Mesendoderm (in vitro differentiated cells): ENCODE measurements around the gene SFI1.

Experiments
- DNase-seq: peaks from one replicate; pipeline ENCODE4 v3.0.0; 2013
- H2AK5ac ChIP-seq: 2 replicates; pipeline ENCODE4 v1.6.1; 2013; ENCODE audit warnings: low read length, inconsistent platforms
- H2BK120ac ChIP-seq: 2 replicates; pipeline ENCODE4 v1.6.1; 2013; ENCODE audit warnings: low read depth, mild to moderate bottlenecking, low read length, moderate library complexity, mixed read lengths
- H2BK15ac ChIP-seq: replicated peaks from 2 replicates; pipeline ENCODE4 v1.6.1; 2013; ENCODE audit warnings: low read depth, mild to moderate bottlenecking, moderate library complexity
- H2BK5ac ChIP-seq: 2 replicates; pipeline ENCODE4 v1.6.1; 2013; ENCODE audit warnings: low read length, inconsistent platforms
- H3K18ac ChIP-seq: 2 replicates; pipeline ENCODE4 v1.6.1; 2013; ENCODE audit warnings: mild to moderate bottlenecking, low read length, mixed read lengths
- H3K23ac ChIP-seq: one replicate; pipeline ENCODE4 v1.6.1; 2013; ENCODE audit warnings: low read length
- H3K27ac ChIP-seq: 2 replicates; pipeline ENCODE4 v1.5.1; 2013; ENCODE audit warnings: low read depth, mild to moderate bottlenecking, inconsistent platforms, low read length, moderate library complexity
- H3K27me3 ChIP-seq: 2 replicates; pipeline ENCODE4 v1.6.1; 2013; ENCODE audit warnings: low read length, control low read depth, mild to moderate bottlenecking, inconsistent platforms; ENCODE audit not compliant: insufficient read depth, poor library complexity
- H3K36me3 ChIP-seq: 2 replicates; pipeline ENCODE4 v1.6.1; 2013; ENCODE audit warnings: low read length, inconsistent platforms; ENCODE audit not compliant: control insufficient read depth, insufficient read depth
- H3K4ac ChIP-seq: one replicate; pipeline ENCODE4 v1.6.1; 2013; ENCODE audit warnings: low read depth, mild to moderate bottlenecking, low read length, moderate library complexity
- H3K4me1 ChIP-seq: 2 replicates; pipeline ENCODE4 v1.6.1; 2013; ENCODE audit warnings: low read depth, low read length, inconsistent platforms; ENCODE audit not compliant: control insufficient read depth
- H3K4me2 ChIP-seq: 2 replicates; pipeline ENCODE4 v1.6.1; 2013; ENCODE audit warnings: low read length
- H3K4me3 ChIP-seq: 2 replicates; pipeline ENCODE4 v1.5.1; 2013; ENCODE audit warnings: mild to moderate bottlenecking, low read length
- H3K56ac ChIP-seq: one replicate; pipeline ENCODE4 v1.6.1; 2013; ENCODE audit warnings: low read length
- H3K79me1 ChIP-seq: 2 replicates; pipeline ENCODE4 v1.6.1; 2013; ENCODE audit warnings: low read length, inconsistent platforms
- H3K79me2 ChIP-seq: 2 replicates; pipeline ENCODE4 v1.6.1; 2013; ENCODE audit warnings: mild to moderate bottlenecking, low read length; ENCODE audit not compliant: control insufficient read depth, insufficient read depth
- H3K9ac ChIP-seq: 2 replicates; pipeline ENCODE4 v1.6.1; 2013; ENCODE audit warnings: low read length, inconsistent platforms
- H4K5ac ChIP-seq: one replicate; pipeline ENCODE4 v1.6.1; 2013; ENCODE audit warnings: low read length
- H4K8ac ChIP-seq: one replicate; pipeline ENCODE4 v1.6.1; 2013; ENCODE audit warnings: low read depth, mild to moderate bottlenecking, control low read depth, low read length, moderate library complexity
- WGBS: extraction: QIAGEN DNeasy Blood & Tissue Kit; methylation state at CpG from one replicate; pipeline ENCODE4 v1.1.7; 2013; ENCODE audit warnings: low lambda C conversion rate, missing lambda C conversion rate; ENCODE audit not compliant: insufficient coverage; ENCODE audit errors: extremely low coverage; 5-methylcytosine and 5-hydroxymethylcytosine counted together

SFI1 gene

DNA sequence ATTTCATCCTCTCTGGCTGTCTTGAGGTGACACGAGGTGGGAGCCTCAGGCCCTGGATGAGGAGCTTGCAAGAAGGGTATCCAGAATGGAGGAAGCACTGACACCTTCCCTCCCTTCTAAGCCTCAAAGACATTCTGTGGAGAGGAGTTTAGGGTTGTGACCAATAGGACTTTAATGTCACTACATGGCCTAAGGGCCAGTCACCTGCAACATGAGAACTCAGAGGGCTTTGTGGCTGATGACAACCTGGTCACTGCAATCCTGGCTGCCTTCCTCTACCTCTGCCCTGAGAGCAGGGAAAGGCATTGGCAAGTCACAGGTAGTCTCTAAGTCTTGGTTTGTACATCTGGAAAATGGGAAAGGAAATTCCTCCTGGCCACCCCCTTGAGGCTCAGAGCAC lies 132.0 kb downstream of the SFI1 start:
- Histone ChIP-seq H2BK5ac (no peak overlapping the region), H3K36me3 (peaks cover 2% of the 10 kb centered on the region), H3K4me1 (peaks cover 4% of the 10 kb centered on the region), H2AK5ac (no peak overlapping the region), H3K56ac (no peak overlapping the region), H2BK15ac (no peak overlapping the region), H4K8ac (no peak overlapping the region), H2BK120ac (no peak overlapping the region), H3K23ac (no peak overlapping the region), H3K27me3 (no peaks in the 10 kb centered on the region), H3K79me2 (peaks cover 47% of the 10 kb centered on the region), H3K18ac (no peak overlapping the region), H3K4ac (no peak overlapping the region), H3K79me1 (peaks cover 42% of the 10 kb centered on the region), H3K27ac (no peak overlapping the region), H3K4me3 (no peak overlapping the region), H3K9ac (no peak overlapping the region), H4K5ac (no peak overlapping the region), H3K4me2 (no peak overlapping the region)
- DNase-seq: no peak
- WGBS: no CpG with 5 or more reads among the region's 1 CpG

DNA sequence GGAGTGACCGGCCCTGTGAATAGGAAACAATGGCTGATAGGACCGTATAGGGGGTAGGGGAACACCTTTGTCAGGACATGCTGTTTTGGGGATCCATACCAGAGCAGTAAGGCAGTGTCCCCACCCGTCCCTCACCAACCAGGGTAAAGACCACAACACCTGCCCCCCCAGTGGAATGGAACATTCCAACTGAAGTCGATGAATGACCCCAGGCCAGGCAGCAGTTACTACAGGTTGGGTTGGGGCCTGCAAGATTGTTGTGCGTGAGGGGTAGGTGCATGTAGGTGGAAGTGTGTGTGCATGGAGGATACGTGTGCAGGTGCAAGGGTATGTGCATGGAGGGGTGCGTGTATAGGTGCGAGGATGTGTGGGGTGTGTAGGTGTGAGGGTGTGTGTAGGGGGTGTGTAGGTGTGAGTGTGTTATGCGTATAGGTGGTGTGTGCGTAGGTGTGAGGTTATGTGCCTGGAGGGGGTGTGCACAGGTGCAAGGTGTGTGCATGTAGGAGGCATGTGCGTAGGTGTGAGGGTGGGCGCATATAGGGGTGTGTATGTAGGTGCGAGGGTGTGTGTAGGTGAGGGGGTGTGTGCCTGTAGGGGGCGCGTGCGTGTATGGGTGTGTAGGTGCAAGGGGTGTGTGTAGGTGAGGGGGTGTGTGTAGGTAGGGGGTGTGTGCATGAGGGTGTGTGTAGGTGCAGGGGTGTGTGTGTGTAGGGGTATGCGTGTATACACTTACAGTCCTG lies 132.8 kb downstream of the SFI1 start:
- Histone ChIP-seq H3K79me1 (peaks cover 41% of the 10 kb centered on the region), H3K27ac (no peak overlapping the region), H3K4me1 (peaks cover 4% of the 10 kb centered on the region), H3K18ac (no peak overlapping the region), H3K56ac (peak overlapping the region; percentile 89), H2AK5ac (no peak overlapping the region), H4K5ac (no peak overlapping the region), H3K9ac (no peak overlapping the region), H3K23ac (no peak overlapping the region), H2BK5ac (no peak overlapping the region), H3K36me3 (peaks cover 2% of the 10 kb centered on the region), H3K4me2 (no peak overlapping the region), H3K79me2 (peaks cover 43% of the 10 kb centered on the region), H2BK120ac (no peak overlapping the region), H3K4me3 (no peak overlapping the region), H3K27me3 (no peaks in the 10 kb centered on the region), H2BK15ac (no peak overlapping the region), H4K8ac (no peak overlapping the region), H3K4ac (no peak overlapping the region)
- DNase-seq: no peak
- WGBS: 100% methylated on average over 9 of the region's 17 CpGs

DNA sequence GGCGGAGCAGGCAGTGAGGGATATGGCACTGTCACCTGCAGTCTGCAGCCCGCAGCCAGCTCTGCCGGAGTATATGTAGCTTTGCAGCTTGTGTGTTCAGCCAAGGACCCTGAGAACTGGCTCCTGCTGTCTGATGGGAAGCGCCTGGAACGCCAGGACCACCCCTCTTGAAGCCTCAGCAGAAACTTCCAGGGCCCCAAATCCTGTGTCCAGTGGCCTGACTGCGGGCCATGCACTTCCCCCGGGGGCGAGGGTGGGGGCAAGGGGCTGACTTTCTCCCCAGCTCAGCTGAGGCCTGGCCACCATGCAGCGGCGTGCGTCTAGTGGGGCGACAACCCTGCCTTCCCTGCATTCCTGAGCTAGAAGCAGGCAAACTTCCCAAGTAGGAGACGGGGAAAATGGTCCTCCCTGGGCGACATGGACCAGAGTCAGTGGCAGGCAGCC lies 133.4 kb downstream of the SFI1 start:
- Histone ChIP-seq H2BK120ac (no peak overlapping the region), H2BK5ac (no peak overlapping the region), H3K4me1 (peaks cover 4% of the 10 kb centered on the region), H3K23ac (peak overlapping the region; percentile 59), H3K36me3 (peaks cover 2% of the 10 kb centered on the region), H3K79me2 (peaks cover 39% of the 10 kb centered on the region), H2AK5ac (no peak overlapping the region), H3K4me2 (peak overlapping the region; percentile 73), H3K79me1 (peaks cover 38% of the 10 kb centered on the region), H2BK15ac (no peak overlapping the region), H3K4ac (no peak overlapping the region), H3K27me3 (no peaks in the 10 kb centered on the region), H3K9ac (peak overlapping the region; percentile 78), H3K56ac (peak overlapping the region; percentile 89), H3K4me3 (peak overlapping the region; percentile 68), H4K5ac (no peak overlapping the region), H3K18ac (no peak overlapping the region), H4K8ac (no peak overlapping the region), H3K27ac (no peak overlapping the region)
- no CpG with 5 or more reads among the region's 14 CpGs for WGBS
- no peak for DNase-seq

- no peak overlapping the region for H3K4ac ChIP-seq
- H3K4me1 ChIP-seq: peaks cover 4% of the 10 kb centered on the region
- H3K4me2 ChIP-seq: peak overlapping the region; percentile 73
- H3K27me3 ChIP-seq: no peaks in the 10 kb centered on the region
- H3K27ac ChIP-seq: no peak overlapping the region
- no peak overlapping the region for H4K8ac ChIP-seq
- H4K5ac ChIP-seq: no peak overlapping the region
- H2BK120ac ChIP-seq: no peak overlapping the region
- H2BK15ac ChIP-seq: no peak overlapping the region
- H2AK5ac ChIP-seq: no peak overlapping the region
- H3K23ac ChIP-seq: peak overlapping the region; percentile 59
- peaks cover 35% of the 10 kb centered on the region for H3K79me2 ChIP-seq
- H2BK5ac ChIP-seq: no peak overlapping the region
- no CpG with 5 or more reads among the region's 65 CpGs for WGBS
- peaks cover 37% of the 10 kb centered on the region for H3K79me1 ChIP-seq
- H3K36me3 ChIP-seq: peaks cover 2% of the 10 kb centered on the region
- H3K56ac ChIP-seq: peak overlapping the region; percentile 89
- peak overlapping the region; percentile 62 for H3K18ac ChIP-seq
- peak overlapping the region; percentile 78 for H3K9ac ChIP-seq
- DNase-seq: peak; percentile 84
- peak overlapping the region; percentile 68 for H3K4me3 ChIP-seq
Measured at GRCh38 chr22:31630331-31631329, 134.3 kb downstream of the SFI1 start.

- Histone ChIP-seq H3K4me2 (peak overlapping the region; percentile 57), H3K79me2 (peaks cover 34% of the 10 kb centered on the region), H2BK15ac (no peak overlapping the region), H3K79me1 (peaks cover 33% of the 10 kb centered on the region), H2AK5ac (no peak overlapping the region), H3K27ac (no peak overlapping the region), H3K27me3 (no peaks in the 10 kb centered on the region), H2BK120ac (no peak overlapping the region), H2BK5ac (no peak overlapping the region), H4K8ac (no peak overlapping the region), H3K18ac (no peak overlapping the region), H4K5ac (no peak overlapping the region), H3K56ac (peak overlapping the region; percentile 79), H3K4me3 (no peak overlapping the region), H3K23ac (no peak overlapping the region), H3K9ac (peak overlapping the region; percentile 62), H3K36me3 (peaks cover 2% of the 10 kb centered on the region), H3K4me1 (no peaks in the 10 kb centered on the region), H3K4ac (no peak overlapping the region)
- no peak for DNase-seq
- WGBS: no CpG with 5 or more reads among the region's 9 CpGs
Measured at GRCh38 chr22:31631436-31631835, 135.1 kb downstream of the SFI1 start.
